Stimulated activated naive B cell treated with anti-CD40 and anti-IgM and Interleukin-4, amounts not matched to agents 10 μg/mL and 1 μg/mL and 100 μg/mL, for 72 hours (primary cell): ENCODE data around the gene ERVMER34-1.

Experiments used
- ATAC-seq, 2 donors: fragments of 150-1000 bp; cut with Tn5 transposase; replicated peaks; 2 replicates each; pipeline ENCODE4 v1.10.0; 2021; ENCODE audit warnings: moderate library complexity in 1 of 2
- DNase-seq: peaks from one replicate; pipeline ENCODE4 v3.0.0; 2021
- H3K27ac Mint-ChIP-seq: one replicate; pipeline ENCODE4 v1.8.0; 2022; ENCODE audit warnings: mild to moderate bottlenecking, mixed read lengths
- H3K27me3 Mint-ChIP-seq, 2 donors: one replicate each; pipeline ENCODE4 v1.8.0; 2022; ENCODE audit warnings: mixed read lengths in 2 of 2
- H3K36me3 Mint-ChIP-seq, 2 donors: one replicate each; pipeline ENCODE4 v1.8.0; 2022; ENCODE audit warnings: mixed read lengths in 2 of 2, mild to moderate bottlenecking in 1 of 2
- H3K4me1 Mint-ChIP-seq, 2 donors: one replicate each; pipeline ENCODE4 v1.8.0; 2022; ENCODE audit warnings: mixed read lengths in 2 of 2, mild to moderate bottlenecking in 1 of 2
- H3K4me3 Mint-ChIP-seq, 2 donors: one replicate each; pipeline ENCODE4 v1.8.0; 2022; ENCODE audit warnings: mild to moderate bottlenecking in 2 of 2, mixed read lengths in 2 of 2, moderate library complexity in 1 of 2
- H3K9me3 Mint-ChIP-seq, 2 donors: one replicate each; pipeline ENCODE4 v1.8.0; 2022; ENCODE audit warnings: mixed read lengths in 2 of 2, mild to moderate bottlenecking in 1 of 2

ERVMER34-1 gene

DNA sequence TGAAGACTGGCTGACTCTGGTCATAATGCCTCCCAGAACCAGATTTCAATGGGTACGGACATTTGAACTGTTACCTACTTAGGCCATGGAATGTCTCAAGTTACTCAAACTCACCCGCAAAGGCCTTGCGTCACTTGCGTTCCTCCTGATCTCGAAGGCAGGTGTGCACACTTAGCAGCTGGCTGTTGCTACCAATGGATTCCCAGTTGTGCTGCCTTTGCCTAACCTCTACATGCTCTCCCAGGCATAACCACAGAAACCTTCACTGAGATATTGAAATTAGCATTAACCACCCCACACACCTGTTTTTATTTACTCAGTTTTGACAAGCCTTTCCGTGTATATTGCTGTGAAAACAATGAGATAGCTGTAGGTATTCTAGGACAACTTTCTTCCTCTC lies 2.8 kb downstream of the ERVMER34-1 start:
- Mint-ChIP-seq H3K4me3 (no peak overlapping the region), H3K36me3 (no peaks in the 10 kb centered on the region), H3K27me3 (peaks cover 50 to 74% of the 10 kb centered on the region in 2 donors), H3K27ac (no peak overlapping the region), H3K4me1 (peaks cover 6 to 8% of the 10 kb centered on the region in 2 donors), H3K9me3 (no peaks in the 10 kb centered on the region)
- no peak for DNase-seq
- no peak for ATAC-seq

DNA sequence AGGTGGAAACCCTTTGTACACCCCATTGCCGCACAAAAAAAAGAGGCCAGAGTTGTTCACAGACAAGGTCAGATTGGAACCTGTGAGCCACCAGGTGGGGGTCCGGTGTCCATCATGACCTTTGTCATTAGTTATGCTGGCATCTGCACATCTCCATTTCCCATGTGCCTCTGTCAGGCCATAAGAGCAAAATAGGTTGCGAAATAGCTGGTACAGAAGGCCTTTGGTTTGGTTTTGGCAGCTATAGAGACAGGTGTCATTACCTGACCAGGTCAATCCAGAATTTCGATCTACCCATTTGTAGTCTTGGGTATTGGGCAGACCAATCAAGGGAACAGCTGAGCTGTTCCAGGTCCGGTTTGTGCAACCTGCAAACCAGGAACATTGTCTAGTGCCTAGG lies 6.6 kb downstream of the ERVMER34-1 start:
- no peak for DNase-seq
- H3K27ac Mint-ChIP-seq = no peak overlapping the region
- H3K27me3 Mint-ChIP-seq = peaks cover 16 to 37% of the 10 kb centered on the region in 2 donors
- H3K4me3 Mint-ChIP-seq = no peak overlapping the region
- no peak for ATAC-seq
- no peaks in the 10 kb centered on the region for H3K36me3 Mint-ChIP-seq
- H3K9me3 Mint-ChIP-seq = no peaks in the 10 kb centered on the region
- H3K4me1 Mint-ChIP-seq = no peaks in the 10 kb centered on the region

DNA sequence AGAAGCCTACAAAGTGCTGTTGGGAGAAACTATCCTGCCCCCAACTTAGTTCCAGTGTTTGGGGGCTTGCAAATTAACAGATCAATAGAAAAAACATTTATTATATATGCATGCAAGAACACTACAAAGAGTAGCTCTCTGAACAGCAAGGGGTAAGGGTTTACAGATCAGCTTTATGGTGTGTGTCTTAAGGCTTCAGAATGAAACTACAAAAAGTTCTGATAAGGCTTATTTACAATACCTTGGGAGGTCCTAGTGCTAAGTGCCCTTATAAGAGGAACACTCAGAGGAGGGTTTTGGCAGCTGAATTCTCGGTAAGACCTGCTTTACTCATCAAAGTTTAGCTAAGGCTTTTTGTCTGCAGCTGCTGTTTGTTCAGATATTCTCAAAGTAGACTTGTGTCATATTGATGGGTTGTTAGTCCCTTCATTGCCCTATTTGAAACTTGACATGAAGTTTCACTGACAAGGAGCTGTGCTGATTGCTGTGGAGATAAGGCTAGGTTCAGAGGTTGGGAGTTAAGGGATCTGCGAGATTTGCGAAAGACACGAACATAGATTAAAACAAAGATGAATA lies 7.7 kb downstream of the ERVMER34-1 start:
- no peak for ATAC-seq
- peaks cover 10 to 27% of the 10 kb centered on the region in 2 donors for H3K27me3 Mint-ChIP-seq

DNA sequence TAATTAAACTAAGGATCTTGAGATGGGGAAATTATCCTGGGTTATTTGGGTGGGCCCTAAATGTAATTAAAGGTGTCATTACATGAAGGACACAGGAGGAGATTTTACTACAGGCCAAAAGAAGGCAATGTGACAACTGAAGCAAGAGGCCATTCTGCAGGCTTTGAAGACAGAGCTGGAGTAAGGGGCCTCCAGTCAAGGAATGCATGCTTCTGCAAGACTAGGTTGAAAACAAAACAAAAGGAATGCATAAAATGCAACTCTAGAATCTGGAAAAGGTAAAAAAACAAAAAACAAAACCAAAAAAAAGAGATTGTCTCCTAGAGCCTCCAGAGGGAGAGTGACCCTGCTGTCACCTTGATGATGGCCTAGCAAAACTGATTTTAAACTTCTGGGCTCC lies 21.6 kb downstream of the ERVMER34-1 start:
- DNase-seq = no peak
- Mint-ChIP-seq H3K27me3 (no peaks in the 10 kb centered on the region), H3K9me3 (no peaks in the 10 kb centered on the region), H3K36me3 (no peaks in the 10 kb centered on the region), H3K4me1 (no peaks in the 10 kb centered on the region), H3K4me3 (no peak overlapping the region), H3K27ac (no peak overlapping the region)
- no peak for ATAC-seq

More for the DNA sequence above, 7.7 kb downstream of the ERVMER34-1 start:
- H3K9me3 Mint-ChIP-seq = no peaks in the 10 kb centered on the region
- no peaks in the 10 kb centered on the region for H3K4me1 Mint-ChIP-seq
- H3K4me3 Mint-ChIP-seq = no peak overlapping the region
- H3K27ac Mint-ChIP-seq = no peak overlapping the region
- no peaks in the 10 kb centered on the region for H3K36me3 Mint-ChIP-seq
- DNase-seq = no peak

DNA sequence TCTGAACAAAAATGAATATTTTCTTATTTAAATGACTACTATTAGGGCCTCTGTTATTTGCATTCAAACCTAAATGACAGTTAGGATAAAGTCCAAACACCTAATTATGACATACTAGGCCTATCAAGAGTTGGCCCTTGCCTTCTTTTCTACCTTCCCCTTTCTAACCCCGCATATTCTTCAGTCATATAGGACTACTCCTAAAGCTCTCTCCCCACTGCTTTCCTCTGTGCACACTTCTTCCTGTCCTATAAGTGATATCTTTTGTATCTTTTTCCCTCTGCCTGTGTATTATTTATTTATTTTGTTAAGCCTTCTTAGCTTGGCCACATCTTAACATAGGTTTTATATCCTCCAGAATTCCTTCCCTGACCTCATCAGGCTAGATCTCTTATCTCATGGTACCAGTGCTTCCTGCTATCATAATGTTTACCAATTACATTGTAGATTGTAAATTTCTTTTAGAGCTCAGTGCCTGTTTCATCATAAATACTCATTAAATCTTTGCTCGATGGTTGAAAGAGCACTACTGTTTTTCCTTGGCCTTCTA lies 22.5 kb downstream of the ERVMER34-1 start:
- Mint-ChIP-seq H3K4me3 (no peak overlapping the region), H3K27ac (no peak overlapping the region), H3K4me1 (no peaks in the 10 kb centered on the region), H3K9me3 (no peaks in the 10 kb centered on the region), H3K27me3 (no peaks in the 10 kb centered on the region), H3K36me3 (no peaks in the 10 kb centered on the region)
- DNase-seq (no peak), ATAC-seq (no peak)

DNA sequence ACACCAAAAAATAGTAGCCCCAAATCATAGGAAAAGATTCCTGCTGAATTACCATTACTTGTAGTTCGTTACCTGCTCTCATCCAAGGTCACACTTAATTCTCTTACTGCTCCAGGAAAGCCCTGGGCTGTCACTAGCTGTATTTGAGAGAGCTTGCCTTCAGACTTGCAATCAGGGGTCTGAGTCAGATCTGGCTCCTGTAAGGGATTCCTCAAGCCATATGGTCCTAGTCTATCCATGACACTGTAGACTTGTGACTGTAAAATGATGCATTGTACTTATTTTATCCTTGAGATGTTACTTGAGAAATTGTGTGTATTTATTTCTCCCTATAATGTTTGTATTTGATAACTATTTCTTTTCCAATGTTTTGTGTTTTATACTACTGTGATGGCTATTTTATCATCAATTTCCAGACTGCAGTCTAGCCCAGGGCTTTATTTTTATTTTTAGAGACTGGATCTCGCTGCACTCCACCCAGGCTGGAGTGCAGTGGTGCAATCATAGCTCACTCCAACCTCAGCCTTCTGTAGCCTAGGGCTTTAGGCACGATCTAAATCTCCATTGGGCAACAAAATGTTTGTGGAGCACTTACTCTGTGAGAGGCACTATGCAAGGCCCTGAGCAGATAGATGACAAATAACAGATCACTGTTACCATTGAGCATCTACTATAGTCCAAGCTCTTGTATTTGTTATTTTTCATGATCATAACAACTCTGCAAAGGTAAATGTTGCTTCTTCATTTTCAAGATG lies 24.2 kb downstream of the ERVMER34-1 start:
- Mint-ChIP-seq H3K36me3 (no peaks in the 10 kb centered on the region), H3K4me1 (peaks cover 6 to 10% of the 10 kb centered on the region in 2 donors), H3K9me3 (no peaks in the 10 kb centered on the region), H3K27me3 (no peaks in the 10 kb centered on the region), H3K27ac (no peak overlapping the region), H3K4me3 (no peak overlapping the region)
- ATAC-seq (no peak), DNase-seq (no peak)

DNA sequence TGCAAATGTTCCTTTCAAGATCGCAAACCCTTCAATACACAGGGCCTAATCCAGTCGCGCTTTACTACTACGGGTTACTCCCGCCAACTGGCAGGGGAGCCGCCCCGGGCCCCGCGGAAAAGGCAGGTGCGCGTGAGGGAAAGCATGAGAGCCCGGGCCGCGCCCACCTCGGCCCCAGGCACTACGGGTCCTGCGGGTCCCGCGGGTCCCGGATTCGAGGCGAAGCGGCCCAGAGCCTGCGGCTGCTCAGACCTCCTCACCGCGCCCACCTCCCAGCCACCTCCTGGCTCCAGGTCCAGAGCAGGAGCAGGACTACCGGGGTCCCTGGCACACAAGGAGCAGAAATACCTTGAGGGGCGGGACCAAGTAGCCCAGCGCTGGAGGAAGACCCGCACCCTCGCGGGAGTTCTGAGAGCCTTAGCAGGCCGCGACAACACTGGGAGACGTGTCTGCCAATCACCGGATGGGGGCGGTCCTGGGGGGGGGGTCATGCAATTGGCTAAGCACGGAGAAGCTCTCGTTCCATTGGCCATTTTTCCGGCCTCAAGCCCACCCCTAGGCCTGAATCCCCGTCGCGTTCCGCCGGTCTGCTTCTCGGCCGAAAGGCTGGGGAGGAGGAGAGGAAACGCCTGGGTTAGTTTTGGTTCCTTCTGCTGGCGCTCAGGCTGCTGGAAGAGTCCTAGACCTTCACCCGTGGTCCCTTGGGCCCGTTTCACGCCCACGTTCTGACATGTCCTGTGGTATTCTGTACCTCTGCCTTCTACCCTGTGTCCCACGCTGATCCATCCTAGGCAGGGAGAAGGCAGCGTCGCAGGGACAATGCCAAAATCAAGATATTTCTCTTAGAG lies 29.0 kb downstream of the ERVMER34-1 start:
- peaks cover 8 to 10% of the 10 kb centered on the region in 2 donors for H3K4me1 Mint-ChIP-seq
- no peaks in the 10 kb centered on the region for H3K27me3 Mint-ChIP-seq
- H3K36me3 Mint-ChIP-seq = peaks cover 8 to 21% of the 10 kb centered on the region in 2 donors
- no peaks in the 10 kb centered on the region for H3K9me3 Mint-ChIP-seq
- peak overlapping the region; percentile 92 for H3K27ac Mint-ChIP-seq
- peak overlapping the region; percentile 87 to 89 for H3K4me3 Mint-ChIP-seq
- ATAC-seq = peak; percentile 93 to 95
- peak; percentile 94 for DNase-seq

DNA sequence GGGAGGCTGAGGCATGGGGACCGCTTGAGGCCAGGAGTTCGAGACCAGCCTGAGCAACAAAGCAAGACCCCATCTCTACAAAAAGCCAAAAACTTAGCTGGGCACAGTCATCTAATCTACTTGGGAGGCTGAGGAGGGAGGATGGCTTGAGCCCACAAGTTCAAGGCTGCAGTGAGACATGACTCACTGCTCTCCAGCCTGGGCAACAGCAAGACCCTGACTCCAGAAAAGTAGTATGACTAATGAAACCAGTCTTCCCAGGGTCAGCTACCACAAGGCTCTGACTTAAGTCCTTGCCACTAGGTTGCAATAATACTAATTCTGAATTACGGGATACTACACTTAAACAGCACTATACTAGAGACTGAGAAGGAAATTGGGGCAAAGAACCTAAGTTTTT lies 33.1 kb downstream of the ERVMER34-1 start:
- Mint-ChIP-seq H3K36me3 (peaks cover 35 to 59% of the 10 kb centered on the region in 2 donors), H3K9me3 (peaks cover 3 to 4% of the 10 kb centered on the region in 2 donors), H3K4me1 (peaks cover 19 to 34% of the 10 kb centered on the region in 2 donors), H3K27ac (peak overlapping the region; percentile 59), H3K27me3 (no peaks in the 10 kb centered on the region), H3K4me3 (no peak overlapping the region)
- DNase-seq (no peak), ATAC-seq (no peak)

DNA sequence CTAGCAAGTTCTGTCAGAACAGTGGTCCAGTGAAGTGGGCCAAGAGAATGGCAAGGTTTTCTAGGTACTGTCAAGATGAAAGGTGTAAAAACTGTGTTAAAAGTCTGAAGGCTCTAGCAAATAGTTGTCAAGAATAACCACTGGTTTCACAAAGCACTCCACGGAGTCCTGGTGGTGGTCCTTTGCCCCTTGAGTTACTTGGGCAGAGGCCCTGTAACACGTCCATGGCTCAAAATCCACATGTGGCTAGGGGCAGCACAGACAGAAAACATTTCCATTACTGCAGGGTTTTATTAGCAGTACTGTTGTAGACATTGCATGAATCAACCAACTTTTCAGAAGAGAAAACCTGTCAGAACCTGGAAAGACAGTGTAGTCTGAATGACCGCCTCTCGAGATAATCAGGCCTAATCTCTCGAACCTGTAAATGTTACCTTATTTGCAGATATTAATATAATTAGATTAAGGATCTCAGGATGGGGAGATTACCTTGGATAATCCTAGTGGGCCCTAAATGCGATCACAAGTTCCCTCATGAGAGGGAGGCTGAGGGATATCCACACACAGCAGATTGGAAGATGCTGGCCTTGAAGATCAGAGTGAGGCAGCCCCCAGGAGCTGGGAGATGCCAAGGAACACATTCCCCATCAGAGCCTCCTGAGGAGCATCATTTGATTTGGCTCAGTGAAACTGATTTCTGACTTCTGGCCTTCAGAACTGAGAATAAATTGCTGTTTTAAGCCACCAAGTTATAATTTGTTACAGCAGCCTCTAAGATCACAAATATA lies 34.7 kb downstream of the ERVMER34-1 start:
- ATAC-seq (no peak), DNase-seq (no peak)
- H3K27me3 Mint-ChIP-seq = no peaks in the 10 kb centered on the region
- H3K27ac Mint-ChIP-seq = peak overlapping the region; percentile 47
- H3K36me3 Mint-ChIP-seq = peaks cover 39 to 63% of the 10 kb centered on the region in 2 donors
- no peak overlapping the region for H3K4me3 Mint-ChIP-seq
- H3K4me1 Mint-ChIP-seq = peaks cover 12 to 29% of the 10 kb centered on the region in 2 donors
- peaks cover 3 to 4% of the 10 kb centered on the region in 2 donors for H3K9me3 Mint-ChIP-seq

DNA sequence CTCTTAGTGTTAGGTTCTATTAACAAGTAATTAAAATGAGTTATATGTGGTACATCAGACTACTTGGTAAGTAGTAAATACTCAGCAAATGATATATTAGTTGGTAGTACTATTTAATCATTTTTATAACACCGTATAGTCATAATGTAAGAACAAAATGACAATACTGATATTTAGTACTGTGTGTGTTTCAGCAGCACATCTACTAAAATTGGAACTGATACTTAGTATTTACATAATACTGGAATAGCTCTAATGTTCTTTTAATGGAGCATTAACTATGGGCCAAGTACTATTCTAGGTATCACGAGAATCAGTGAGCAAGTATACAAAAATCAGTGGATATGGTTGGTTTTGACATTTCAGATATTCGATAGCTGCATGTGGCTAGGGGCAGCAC lies 35.3 kb downstream of the ERVMER34-1 start:
- Mint-ChIP-seq H3K4me1 (peaks cover 12 to 36% of the 10 kb centered on the region in 2 donors), H3K36me3 (peaks cover 39 to 63% of the 10 kb centered on the region in 2 donors), H3K4me3 (no peak overlapping the region), H3K27ac (no peak overlapping the region), H3K27me3 (no peaks in the 10 kb centered on the region), H3K9me3 (peaks cover 3 to 4% of the 10 kb centered on the region in 2 donors)
- DNase-seq = no peak
- ATAC-seq = no peak

DNA sequence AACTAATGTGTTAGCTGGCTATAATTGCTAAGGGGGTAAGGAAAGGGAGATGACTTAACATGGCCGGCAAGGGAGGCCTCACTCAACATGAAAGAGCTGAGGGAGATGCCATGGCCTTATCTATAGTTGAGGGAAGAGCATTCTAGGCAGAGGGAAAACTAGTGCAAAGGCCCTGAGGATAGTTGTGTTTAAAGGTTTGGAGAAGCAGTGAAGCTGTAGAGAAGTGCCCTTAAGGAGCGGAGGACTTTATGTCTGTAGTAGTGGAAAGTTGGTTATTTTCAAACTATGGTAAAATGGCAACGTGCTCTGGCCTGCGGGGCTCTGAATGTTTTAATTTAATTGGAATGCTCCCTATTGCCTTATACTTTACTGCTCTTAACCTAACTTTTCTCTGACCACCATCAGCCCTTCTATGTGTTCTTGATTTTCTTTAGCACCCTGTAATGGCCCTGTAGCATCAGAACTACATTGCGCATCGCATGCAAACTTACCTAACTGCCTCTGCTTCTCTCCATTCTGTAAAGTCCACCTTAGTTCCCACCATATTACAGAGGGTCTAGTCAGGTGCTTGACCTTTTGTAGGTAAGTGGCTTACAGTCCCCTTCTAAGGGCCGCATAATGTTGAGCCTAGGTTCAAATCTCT lies 35.8 kb downstream of the ERVMER34-1 start:
- H3K27me3 Mint-ChIP-seq = no peaks in the 10 kb centered on the region
- DNase-seq (no peak), ATAC-seq (no peak)
- H3K36me3 Mint-ChIP-seq = peaks cover 39 to 61% of the 10 kb centered on the region in 2 donors
- peaks cover 3 to 4% of the 10 kb centered on the region in 2 donors for H3K9me3 Mint-ChIP-seq
- peak overlapping the region; percentile 56 to 93 for H3K4me3 Mint-ChIP-seq
- H3K4me1 Mint-ChIP-seq = peaks cover 15 to 40% of the 10 kb centered on the region in 2 donors
- peak overlapping the region; percentile 83 for H3K27ac Mint-ChIP-seq

DNA sequence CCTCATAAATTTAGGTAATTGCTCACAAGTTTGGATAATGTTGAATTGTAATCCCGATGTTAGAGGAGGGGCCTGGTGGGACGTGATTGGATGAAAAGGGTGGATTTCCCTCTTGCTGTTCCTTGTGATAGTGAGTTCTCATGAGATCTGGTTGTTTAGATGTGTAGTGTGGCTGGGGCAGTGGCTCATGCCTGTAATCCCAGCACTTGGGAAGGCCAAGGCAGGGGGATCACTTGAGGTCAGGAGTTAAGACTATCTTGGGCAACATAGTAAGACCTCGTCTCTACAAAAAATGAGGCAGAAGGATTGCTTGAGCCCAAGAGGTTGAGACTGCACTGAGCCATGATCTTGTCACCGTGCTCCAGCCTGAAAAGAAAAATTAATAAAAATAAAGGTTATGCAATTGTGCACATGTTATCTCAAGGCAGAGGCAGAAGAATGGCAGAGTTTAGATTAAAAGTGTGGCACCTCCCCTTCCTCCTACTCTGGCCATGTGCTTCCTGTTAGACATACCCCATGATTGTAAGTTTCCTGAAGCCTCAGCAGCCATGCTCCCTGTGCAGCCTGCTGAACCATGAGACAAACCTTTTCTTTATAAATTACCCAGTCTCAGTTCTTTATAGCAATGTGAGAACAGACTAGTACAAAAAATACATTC lies 36.5 kb downstream of the ERVMER34-1 start:
- H3K27ac Mint-ChIP-seq = peak overlapping the region; percentile 83
- H3K27me3 Mint-ChIP-seq = no peaks in the 10 kb centered on the region
- H3K4me3 Mint-ChIP-seq = peak overlapping the region; percentile 93 to 97
- H3K9me3 Mint-ChIP-seq = peaks cover 3 to 6% of the 10 kb centered on the region in 2 donors
- no peak for DNase-seq
- ATAC-seq = no peak
- H3K36me3 Mint-ChIP-seq = peaks cover 35 to 58% of the 10 kb centered on the region in 2 donors
- H3K4me1 Mint-ChIP-seq = peaks cover 17 to 43% of the 10 kb centered on the region in 2 donors

DNA sequence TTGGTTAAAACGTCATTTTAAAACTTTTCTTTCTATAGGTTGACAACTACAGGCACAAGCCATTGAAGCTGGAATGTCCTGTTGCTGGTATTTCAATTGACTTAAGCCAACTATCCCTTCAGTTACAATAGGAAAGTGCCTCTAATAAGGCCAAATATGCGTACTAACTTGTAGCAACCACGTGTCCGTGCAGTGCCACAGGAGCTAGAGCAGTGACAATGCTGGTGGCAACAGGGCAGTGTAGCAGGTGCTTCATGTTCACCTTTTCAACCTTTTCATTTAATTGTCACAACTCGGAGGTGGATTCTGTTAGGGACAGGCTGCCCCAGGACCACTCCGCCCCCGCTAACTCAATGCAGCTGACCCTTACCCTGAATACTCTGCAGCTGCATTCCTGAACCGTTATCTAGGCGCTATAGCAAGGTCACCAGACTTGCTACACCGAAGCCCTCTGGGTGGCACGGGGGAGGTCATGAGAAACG lies 37.7 kb downstream of the ERVMER34-1 start:
- peaks cover 7 to 13% of the 10 kb centered on the region in 2 donors for H3K9me3 Mint-ChIP-seq
- no peaks in the 10 kb centered on the region for H3K27me3 Mint-ChIP-seq
- peak overlapping the region; percentile 93 to 97 for H3K4me3 Mint-ChIP-seq
- ATAC-seq (no peak), DNase-seq (no peak)
- H3K4me1 Mint-ChIP-seq = peaks cover 22 to 52% of the 10 kb centered on the region in 2 donors
- H3K27ac Mint-ChIP-seq = peak overlapping the region; percentile 97
- peaks cover 36 to 55% of the 10 kb centered on the region in 2 donors for H3K36me3 Mint-ChIP-seq
